GM12878 (cell line): ENCODE results near the gene ETV6. TPM values are rescaled to one million over a fixed set of nuclear protein-coding genes. Genes with fewer than 3 reads are reported as not detected.
A peak's percentile ranks its signal among the peaks of the same experiment; 100 is the strongest.

Experiments
- BHLHE40 ChIP-seq, 2 experiments: fragments of 450-650 bp in 1 of 2; IDR thresholded peaks; 2 replicates each; pipeline ENCODE4 v1.6.1; 2011 to 2017; ENCODE audit warnings: low read depth in 2 of 2, borderline replicate concordance in 1 of 2, improper control_type of control experiment in 1 of 2, low read length in 1 of 2, mild to moderate bottlenecking in 1 of 2
- BRCA1 ChIP-seq: IDR thresholded peaks from 2 replicates; pipeline ENCODE4 v1.6.1; 2011; ENCODE audit warnings: low read depth, low read length, improper control_type of control experiment
- CBX3 ChIP-seq: fragments of 200-600 bp; sonication (generic); IDR thresholded peaks from 2 replicates; pipeline ENCODE4 v1.6.1; 2016; ENCODE audit warnings: low read depth, borderline replicate concordance
- CREB1 ChIP-seq: IDR thresholded peaks from 2 replicates; pipeline ENCODE4 v1.6.1; 2012; ENCODE audit warnings: low read depth, mild to moderate bottlenecking, inconsistent platforms
- EGR1 ChIP-seq, 2 experiments: IDR thresholded peaks; 1 replicate in 1 of 2; 2 replicates in 1 of 2; pipeline ENCODE4 v1.6.1; 2011 to 2012; ENCODE audit warnings: low read depth in 2 of 2, low read length in 2 of 2, borderline replicate concordance in 1 of 2, mild to moderate bottlenecking in 1 of 2, moderate library complexity in 1 of 2
- HCFC1 ChIP-seq: fragments of 150-350 bp; IDR thresholded peaks from 2 replicates; pipeline ENCODE4 v1.6.1; 2014; ENCODE audit warnings: low read length
- HDAC6 ChIP-seq: fragments of 200-600 bp; sonication (generic); IDR thresholded peaks from one replicate; pipeline ENCODE4 v1.8.0; 2017; ENCODE audit warnings: antibody characterized with exemption; ENCODE audit not compliant: unreplicated experiment
- LARP7 ChIP-seq: fragments of 450-650 bp; IDR thresholded peaks from 2 replicates; pipeline ENCODE4 v1.6.1; 2017; ENCODE audit warnings: mild to moderate bottlenecking
- MYB ChIP-seq: fragments of 150-350 bp; IDR thresholded peaks from 2 replicates; pipeline ENCODE4 v1.6.1; 2014; ENCODE audit warnings: mild to moderate bottlenecking, low read depth, low read length, borderline replicate concordance
- PAX8 ChIP-seq: fragments of 450-650 bp; IDR thresholded peaks from 2 replicates; pipeline ENCODE4 v1.6.1; 2017; ENCODE audit warnings: mild to moderate bottlenecking, moderate library complexity
- POLR2AphosphoS5 ChIP-seq: IDR thresholded peaks from 2 replicates; pipeline ENCODE4 v1.6.1; 2011; ENCODE audit warnings: mild to moderate bottlenecking, low read length, inconsistent platforms
- RAD21 ChIP-seq: IDR thresholded peaks from 2 replicates; pipeline ENCODE4 v1.6.1; 2011; ENCODE audit warnings: mild to moderate bottlenecking, low read depth, low read length, moderate library complexity; ENCODE audit not compliant: insufficient read depth
- RUNX3 ChIP-seq: IDR thresholded peaks from 2 replicates; pipeline ENCODE4 v1.6.1; 2012; ENCODE audit warnings: low read length, inconsistent platforms
- SRF ChIP-seq, 2 experiments: IDR thresholded peaks; 2 replicates each; pipeline ENCODE4 v1.6.1; 2011; ENCODE audit warnings: low read depth in 2 of 2, low read length in 2 of 2, mild to moderate bottlenecking in 1 of 2, moderate library complexity in 1 of 2
- STAT1 ChIP-seq: fragments of 450-650 bp; conservative IDR thresholded peaks from 2 replicates; pipeline ENCODE4 v1.6.1; 2014; ENCODE audit warnings: antibody characterized with exemption, mild to moderate bottlenecking
- TAF1 ChIP-seq: IDR thresholded peaks from 2 replicates; pipeline ENCODE4 v1.6.1; 2011; ENCODE audit warnings: mild to moderate bottlenecking, low read depth, low read length, borderline replicate concordance
- TCF12 ChIP-seq: IDR thresholded peaks from 2 replicates; pipeline ENCODE4 v1.6.1; 2011; ENCODE audit warnings: low read depth, mild to moderate bottlenecking, low read length
- WRNIP1 ChIP-seq: IDR thresholded peaks from 2 replicates; pipeline ENCODE4 v1.6.1; 2011; ENCODE audit warnings: low read depth, low read length, improper control_type of control experiment, borderline replicate concordance
- ZSCAN29 ChIP-seq: fragments of 450-650 bp; IDR thresholded peaks from 2 replicates; pipeline ENCODE4 v1.6.1; 2017; ENCODE audit warnings: mild to moderate bottlenecking, moderate library complexity
- polyA plus RNA-seq, 11 experiments: library from polyadenylated mRNA; depleted of rRNA in 4 of 11; unstranded in 6 of 11; stranded (reverse) in 5 of 11; fragments of >200 nt; fragmentation: Nextera tagmentation in 4 of 11; fragmentation: Illumina TruSeq in 1 of 11; extraction: Ambion mirVana in 4 of 11; extraction: Trizol in 1 of 11; gene quantifications; 1 replicate in 1 of 11; 2 replicates in 10 of 11; pipeline versions ENCODE4 v1.2.1 to v1.2.3, GENCODE V29; 2011 to 2016; ENCODE audit warnings: inconsistent platforms in 2 of 11, missing spikeins in 2 of 11, low read depth in 1 of 11
- total RNA-seq, 4 experiments: library from RNA; depleted of rRNA in 3 of 4; stranded (reverse); fragments of >200 nt in 3 of 4; fragmentation: Illumina TruSeq in 1 of 4; extraction: Trizol in 1 of 4; gene quantifications; 2 replicates each; pipeline versions ENCODE4 v1.2.1 to v1.2.3, GENCODE V29; 2013 to 2021
- TF ChIP-seq, protein P1 (sequence below): fragments of 450-650 bp; IDR thresholded peaks from 2 replicates; pipeline ENCODE4 v1.6.1; 2017; ENCODE audit warnings: mild to moderate bottlenecking, moderate library complexity
- TF ChIP-seq, protein P2 (sequence below): fragments of 150-350 bp; IDR thresholded peaks from 2 replicates; pipeline ENCODE4 v1.6.1; 2016; ENCODE audit warnings: low read depth, low read length
- TF ChIP-seq, protein P3 (sequence below): IDR thresholded peaks from 2 replicates; pipeline ENCODE4 v1.6.1; 2012; ENCODE audit warnings: low read depth, low read length, improper control_type of control experiment

Gene ETV6
- total and polyA plus RNA-seq, 10 of the 15 experiments (the other 5 are each of a cell fraction or from before 2014, with no cell fraction given): 6.6 to 74.8 (median 24.6) TPM

DNA sequence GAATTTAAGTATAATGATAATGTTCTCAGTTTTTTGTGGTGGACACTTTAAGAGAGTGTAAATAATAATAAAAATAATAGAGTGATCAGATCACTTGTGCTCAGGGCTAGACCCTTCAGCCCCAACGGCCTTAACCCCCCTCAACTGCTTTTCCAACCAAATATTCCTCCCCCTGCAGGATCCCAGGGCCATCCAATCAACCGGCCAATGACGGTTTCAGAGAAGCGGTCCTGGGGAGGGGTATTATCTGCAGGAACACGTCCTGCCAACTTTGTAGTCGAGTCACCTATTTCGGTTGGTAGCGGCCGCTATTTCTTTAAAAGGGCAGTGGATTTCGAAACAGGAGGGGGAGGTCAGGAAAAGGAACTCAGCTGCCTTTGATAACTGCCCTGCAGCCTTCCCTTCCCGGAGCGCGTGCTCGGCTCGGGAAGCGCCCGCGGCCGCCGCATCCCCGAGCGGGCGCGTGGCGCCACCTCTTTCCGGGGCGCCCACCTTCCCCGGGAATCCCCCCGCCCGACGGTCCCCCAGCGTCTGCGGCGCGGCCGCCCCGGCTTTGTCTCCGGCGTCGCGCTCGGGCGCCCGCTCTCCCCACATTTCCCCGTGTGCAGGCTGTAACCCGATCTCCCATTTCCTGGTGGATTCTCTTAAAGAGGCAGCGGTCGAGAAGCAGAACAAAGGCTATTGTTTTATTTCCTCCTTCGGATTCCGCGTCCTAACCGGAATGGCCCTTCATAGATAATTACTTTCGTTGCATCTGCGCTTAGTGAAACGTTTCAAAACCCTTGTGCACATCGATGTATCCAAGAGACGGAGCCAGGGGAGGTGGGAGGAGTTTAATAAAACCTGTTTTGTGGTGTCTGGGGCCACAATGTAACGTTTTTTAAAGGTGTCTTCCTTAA is 711 bp upstream of the ETV6 start (continued):
- TF ChIP-seq EGR1 (IDR thresholded peaks at IDR 0.05; ENCODE audit: borderline replicate concordance in 1 of 2, low read depth in 2 of 2, low read length in 2 of 2) (peak in 1 of 2 experiments; percentile 82; a peak in 1 of 3 replicates), WRNIP1 (no peak), TCF12 (0 out of 2 replicates have a peak, but pooled peaks have one; percentile 20), LARP7 (peak; percentile 67), BRCA1 (no peak), RUNX3 (peak; percentile 77), HCFC1 (no peak), ZSCAN29 (0 out of 2 replicates have a peak, but pooled peaks have one; percentile 59), SRF (IDR thresholded peaks at IDR 0.05; ENCODE audit: low read depth in 2 of 2, low read length in 2 of 2) (no peak), BHLHE40 (IDR thresholded peaks at IDR 0.05; ENCODE audit: borderline replicate concordance in 1 of 2, low read depth in 2 of 2, low read length in 1 of 2) (peak; percentile 73 to 92; a peak in 3 of 4 replicates), HDAC6 (no peak), CREB1 (peak; percentile 62), TAF1 (peak; percentile 82), POLR2AphosphoS5 (peak; percentile 94), RAD21 (no peak; the same call in 1 of the 2 replicates), PAX8 (no peak), CBX3 (no peak), STAT1 (no peak), MYB (no peak)
- TF ChIP-seq, protein P1, sequence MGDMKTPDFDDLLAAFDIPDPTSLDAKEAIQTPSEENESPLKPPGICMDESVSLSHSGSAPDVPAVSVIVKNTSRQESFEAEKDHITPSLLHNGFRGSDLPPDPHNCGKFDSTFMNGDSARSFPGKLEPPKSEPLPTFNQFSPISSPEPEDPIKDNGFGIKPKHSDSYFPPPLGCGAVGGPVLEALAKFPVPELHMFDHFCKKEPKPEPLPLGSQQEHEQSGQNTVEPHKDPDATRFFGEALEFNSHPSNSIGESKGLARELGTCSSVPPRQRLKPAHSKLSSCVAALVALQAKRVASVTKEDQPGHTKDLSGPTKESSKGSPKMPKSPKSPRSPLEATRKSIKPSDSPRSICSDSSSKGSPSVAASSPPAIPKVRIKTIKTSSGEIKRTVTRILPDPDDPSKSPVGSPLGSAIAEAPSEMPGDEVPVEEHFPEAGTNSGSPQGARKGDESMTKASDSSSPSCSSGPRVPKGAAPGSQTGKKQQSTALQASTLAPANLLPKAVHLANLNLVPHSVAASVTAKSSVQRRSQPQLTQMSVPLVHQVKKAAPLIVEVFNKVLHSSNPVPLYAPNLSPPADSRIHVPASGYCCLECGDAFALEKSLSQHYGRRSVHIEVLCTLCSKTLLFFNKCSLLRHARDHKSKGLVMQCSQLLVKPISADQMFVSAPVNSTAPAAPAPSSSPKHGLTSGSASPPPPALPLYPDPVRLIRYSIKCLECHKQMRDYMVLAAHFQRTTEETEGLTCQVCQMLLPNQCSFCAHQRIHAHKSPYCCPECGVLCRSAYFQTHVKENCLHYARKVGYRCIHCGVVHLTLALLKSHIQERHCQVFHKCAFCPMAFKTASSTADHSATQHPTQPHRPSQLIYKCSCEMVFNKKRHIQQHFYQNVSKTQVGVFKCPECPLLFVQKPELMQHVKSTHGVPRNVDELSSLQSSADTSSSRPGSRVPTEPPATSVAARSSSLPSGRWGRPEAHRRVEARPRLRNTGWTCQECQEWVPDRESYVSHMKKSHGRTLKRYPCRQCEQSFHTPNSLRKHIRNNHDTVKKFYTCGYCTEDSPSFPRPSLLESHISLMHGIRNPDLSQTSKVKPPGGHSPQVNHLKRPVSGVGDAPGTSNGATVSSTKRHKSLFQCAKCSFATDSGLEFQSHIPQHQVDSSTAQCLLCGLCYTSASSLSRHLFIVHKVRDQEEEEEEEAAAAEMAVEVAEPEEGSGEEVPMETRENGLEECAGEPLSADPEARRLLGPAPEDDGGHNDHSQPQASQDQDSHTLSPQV: peak; percentile 74; the same call in 1 of the 2 replicates
- TF ChIP-seq, protein P2, sequence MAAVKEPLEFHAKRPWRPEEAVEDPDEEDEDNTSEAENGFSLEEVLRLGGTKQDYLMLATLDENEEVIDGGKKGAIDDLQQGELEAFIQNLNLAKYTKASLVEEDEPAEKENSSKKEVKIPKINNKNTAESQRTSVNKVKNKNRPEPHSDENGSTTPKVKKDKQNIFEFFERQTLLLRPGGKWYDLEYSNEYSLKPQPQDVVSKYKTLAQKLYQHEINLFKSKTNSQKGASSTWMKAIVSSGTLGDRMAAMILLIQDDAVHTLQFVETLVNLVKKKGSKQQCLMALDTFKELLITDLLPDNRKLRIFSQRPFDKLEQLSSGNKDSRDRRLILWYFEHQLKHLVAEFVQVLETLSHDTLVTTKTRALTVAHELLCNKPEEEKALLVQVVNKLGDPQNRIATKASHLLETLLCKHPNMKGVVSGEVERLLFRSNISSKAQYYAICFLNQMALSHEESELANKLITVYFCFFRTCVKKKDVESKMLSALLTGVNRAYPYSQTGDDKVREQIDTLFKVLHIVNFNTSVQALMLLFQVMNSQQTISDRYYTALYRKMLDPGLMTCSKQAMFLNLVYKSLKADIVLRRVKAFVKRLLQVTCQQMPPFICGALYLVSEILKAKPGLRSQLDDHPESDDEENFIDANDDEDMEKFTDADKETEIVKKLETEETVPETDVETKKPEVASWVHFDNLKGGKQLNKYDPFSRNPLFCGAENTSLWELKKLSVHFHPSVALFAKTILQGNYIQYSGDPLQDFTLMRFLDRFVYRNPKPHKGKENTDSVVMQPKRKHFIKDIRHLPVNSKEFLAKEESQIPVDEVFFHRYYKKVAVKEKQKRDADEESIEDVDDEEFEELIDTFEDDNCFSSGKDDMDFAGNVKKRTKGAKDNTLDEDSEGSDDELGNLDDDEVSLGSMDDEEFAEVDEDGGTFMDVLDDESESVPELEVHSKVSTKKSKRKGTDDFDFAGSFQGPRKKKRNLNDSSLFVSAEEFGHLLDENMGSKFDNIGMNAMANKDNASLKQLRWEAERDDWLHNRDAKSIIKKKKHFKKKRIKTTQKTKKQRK: no peak
- TF ChIP-seq, protein P3, sequence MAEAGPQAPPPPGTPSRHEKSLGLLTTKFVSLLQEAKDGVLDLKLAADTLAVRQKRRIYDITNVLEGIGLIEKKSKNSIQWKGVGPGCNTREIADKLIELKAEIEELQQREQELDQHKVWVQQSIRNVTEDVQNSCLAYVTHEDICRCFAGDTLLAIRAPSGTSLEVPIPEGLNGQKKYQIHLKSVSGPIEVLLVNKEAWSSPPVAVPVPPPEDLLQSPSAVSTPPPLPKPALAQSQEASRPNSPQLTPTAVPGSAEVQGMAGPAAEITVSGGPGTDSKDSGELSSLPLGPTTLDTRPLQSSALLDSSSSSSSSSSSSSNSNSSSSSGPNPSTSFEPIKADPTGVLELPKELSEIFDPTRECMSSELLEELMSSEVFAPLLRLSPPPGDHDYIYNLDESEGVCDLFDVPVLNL: no peak
